ENCODE data around the gene FHAD1. TPM values are rescaled to one million over a fixed set of nuclear protein-coding genes. Genes with fewer than 3 reads are reported as not detected.

FHAD1 gene
- total and polyA plus RNA-seq, 10 of the 15 experiments (the other 5 are each of a cell fraction or from before 2014, with no cell fraction given), result 0.09 to 1.0 (median 0.32) TPM; not detected in 2

GRCh38 chr1:15310544-15310943 is 63.5 kb downstream of the FHAD1 start:
- RAD21 ChIA-PET (ENCODE audit: unreplicated experiment), result no interaction called here
- no peaks in the 10 kb centered on the region; the same call in 1 of the 2 replicates for H4K20me1 ChIP-seq (ENCODE audit: control insufficient read depth, insufficient read depth)
- H3K27ac ChIP-seq (ENCODE audit: control insufficient read depth, insufficient read depth), result no peak overlapping the region
- H3K27me3 ChIP-seq (replicated peaks in 1 of 2; ENCODE audit: control insufficient read depth in 2 of 2, insufficient read depth in 2 of 2, low read length in 1 of 2), result peaks cover 0 to 2% of the 10 kb centered on the region in 2 experiments; a peak in 3 of 4 replicates
- DNase-seq (ENCODE audit: low read depth, low spot score), result no peak
- no peaks in the 10 kb centered on the region for H3K4me1 ChIP-seq (ENCODE audit: control insufficient read depth, insufficient read depth, low read length)
- TF ChIP-seq CEBPB (IDR thresholded peaks at IDR 0.05; ENCODE audit: borderline replicate concordance in 1 of 2, low read depth in 2 of 2, low read length in 2 of 2), result no peak
- TF ChIP-seq E2F4 (IDR thresholded peaks at IDR 0.05; ENCODE audit: low read depth, low read length), result no peak
- no peak for TF ChIP-seq CBX5 (IDR thresholded peaks at IDR 0.05; ENCODE audit: low read depth)
- no TSS peak for BruUV-seq (replicated peaks)
- no peak overlapping the region for H3K4me2 ChIP-seq (ENCODE audit: control insufficient read depth, insufficient read depth)
- H3K79me2 ChIP-seq (ENCODE audit: control insufficient read depth, insufficient read depth, low read length), result no peaks in the 10 kb centered on the region
- H2AFZ ChIP-seq (ENCODE audit: control insufficient read depth, low read depth, low read length), result no peak overlapping the region
- WGBS (ENCODE audit: insufficient coverage, insufficient replicate concordance, low lambda C conversion rate, missing lambda C conversion rate), result 44% methylated on average over 7 of the region's 7 CpGs
- POLR2A ChIA-PET, result no interaction called here
- H3K36me3 ChIP-seq (ENCODE audit: control insufficient read depth in 2 of 2, insufficient read depth in 2 of 2, low read length in 1 of 2), result no peaks in the 10 kb centered on the region
- CTCF ChIA-PET, result interaction anchor here (0.7 kb wide), 1 partner anchor 96 kb away, joined by 3 read pairs; no protein-coding TSS in a partner anchor
- H3K4me3 ChIP-seq, result no peak overlapping the region
- no peak for FAIRE-seq
- intact Hi-C loops (cut with micrococcal nuclease; ENCODE audit: unreplicated experiment) (no loop called here), in situ Hi-C loops (cut with MboI) (no loop called here)
- H3K9ac ChIP-seq (ENCODE audit: control insufficient read depth, insufficient read depth, low read length), result no peak overlapping the region
- SMC1A ChIA-PET (ENCODE audit: uncharacterized antibody, unreplicated experiment), result no interaction called here
- ATAC-seq, result no peak
- no peaks in the 10 kb centered on the region for H3K9me3 ChIP-seq (replicated peaks; ENCODE audit: control insufficient read depth, insufficient read depth, low read length)

- H3K79me2 ChIP-seq (ENCODE audit: control insufficient read depth, insufficient read depth, low read length), result no peaks in the 10 kb centered on the region
- no peaks in the 10 kb centered on the region for H3K36me3 ChIP-seq (ENCODE audit: control insufficient read depth in 2 of 2, insufficient read depth in 2 of 2, low read length in 1 of 2)
- H3K4me1 ChIP-seq (ENCODE audit: control insufficient read depth, insufficient read depth, low read length), result no peaks in the 10 kb centered on the region
- in situ Hi-C loops (cut with MboI) (no loop called here), intact Hi-C loops (cut with micrococcal nuclease; ENCODE audit: unreplicated experiment) (no loop called here)
- ChIA-PET POLR2A (no interaction called here), RAD21 (ENCODE audit: unreplicated experiment) (no interaction called here), SMC1A (ENCODE audit: uncharacterized antibody, unreplicated experiment) (no interaction called here), CTCF (no interaction called here)
- FAIRE-seq (no peak), ATAC-seq (no peak), DNase-seq (ENCODE audit: low read depth, low spot score) (no peak)
- H3K4me2 ChIP-seq (ENCODE audit: control insufficient read depth, insufficient read depth), result no peak overlapping the region
- H3K9ac ChIP-seq (ENCODE audit: control insufficient read depth, insufficient read depth, low read length), result no peak overlapping the region
- peaks cover 0 to 2% of the 10 kb centered on the region in 2 experiments; a peak in 3 of 4 replicates for H3K27me3 ChIP-seq (replicated peaks in 1 of 2; ENCODE audit: control insufficient read depth in 2 of 2, insufficient read depth in 2 of 2, low read length in 1 of 2)
- WGBS (ENCODE audit: insufficient coverage, insufficient replicate concordance, low lambda C conversion rate, missing lambda C conversion rate), result 40% methylated on average over 13 of the region's 13 CpGs
- H3K27ac ChIP-seq (ENCODE audit: control insufficient read depth, insufficient read depth), result no peak overlapping the region
- no peak overlapping the region for H2AFZ ChIP-seq (ENCODE audit: control insufficient read depth, low read depth, low read length)
- BruUV-seq (replicated peaks), result no TSS peak
- no peak for TF ChIP-seq HDAC2 (IDR thresholded peaks at IDR 0.05)
- TF ChIP-seq RCOR1 (conservative IDR thresholded peaks at IDR 0.05; ENCODE audit: low read depth, low read length), result no peak
- no peak for TF ChIP-seq CTCF (IDR thresholded peaks at IDR 0.05 in 2 of 3, conservative IDR thresholded peaks at IDR 0.05 in 1 of 3; ENCODE audit: control insufficient read depth in 2 of 3, extremely low read depth in 1 of 3, insufficient read depth in 1 of 3, low read depth in 3 of 3, low read length in 3 of 3)
- TF ChIP-seq PKNOX1 (IDR thresholded peaks at IDR 0.05), result no peak
- H3K4me3 ChIP-seq, result no peak overlapping the region
- H3K9me3 ChIP-seq (replicated peaks; ENCODE audit: control insufficient read depth, insufficient read depth, low read length), result no peaks in the 10 kb centered on the region
- no peaks in the 10 kb centered on the region; the same call in 1 of the 2 replicates for H4K20me1 ChIP-seq (ENCODE audit: control insufficient read depth, insufficient read depth)
These were observed 64.2 kb downstream of the FHAD1 start for GRCh38 chr1:15311122-15311822.
